Epithelial cell of esophagus (primary cell): ENCODE measurements around the gene ABL1.
A peak's percentile ranks its signal among the peaks of the same experiment; 100 is the strongest.

Experiments used
- DNase-seq: peaks from one replicate; pipeline ENCODE4 v3.0.0; 2010; ENCODE audit warnings: low read depth
- H3K4me3 ChIP-seq: 2 replicates; pipeline ENCODE4 v1.5.1; 2011; ENCODE audit warnings: mild to moderate bottlenecking, low read length, control low read depth
- TF ChIP-seq, protein P1 (sequence below): IDR thresholded peaks from 2 replicates; pipeline ENCODE4 v1.5.1; 2011; ENCODE audit warnings: low read depth, mild to moderate bottlenecking, low read length, control low read depth, inconsistent platforms; ENCODE audit not compliant: insufficient read depth; ENCODE audit errors: missing control alignments

The ABL1 gene

DNA sequence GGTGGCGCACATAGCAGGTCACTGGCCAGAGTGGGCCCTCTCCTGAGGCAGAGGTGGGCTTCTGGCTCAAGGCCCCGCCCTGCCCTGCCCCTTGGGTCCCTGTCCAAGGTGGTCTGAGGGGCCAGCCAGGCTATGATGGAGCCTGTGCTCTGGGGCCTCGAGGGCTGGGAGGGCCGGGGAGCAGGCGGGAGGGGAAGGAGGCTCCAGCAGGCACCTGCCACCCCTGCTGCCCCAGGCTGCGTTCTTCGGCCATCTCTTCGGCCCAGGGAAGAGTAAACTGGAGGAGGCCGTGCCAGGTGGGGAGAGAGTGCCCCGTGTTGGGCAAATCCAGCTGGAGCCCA is 89.4 kb downstream of the ABL1 start:
- TF ChIP-seq, protein P1, sequence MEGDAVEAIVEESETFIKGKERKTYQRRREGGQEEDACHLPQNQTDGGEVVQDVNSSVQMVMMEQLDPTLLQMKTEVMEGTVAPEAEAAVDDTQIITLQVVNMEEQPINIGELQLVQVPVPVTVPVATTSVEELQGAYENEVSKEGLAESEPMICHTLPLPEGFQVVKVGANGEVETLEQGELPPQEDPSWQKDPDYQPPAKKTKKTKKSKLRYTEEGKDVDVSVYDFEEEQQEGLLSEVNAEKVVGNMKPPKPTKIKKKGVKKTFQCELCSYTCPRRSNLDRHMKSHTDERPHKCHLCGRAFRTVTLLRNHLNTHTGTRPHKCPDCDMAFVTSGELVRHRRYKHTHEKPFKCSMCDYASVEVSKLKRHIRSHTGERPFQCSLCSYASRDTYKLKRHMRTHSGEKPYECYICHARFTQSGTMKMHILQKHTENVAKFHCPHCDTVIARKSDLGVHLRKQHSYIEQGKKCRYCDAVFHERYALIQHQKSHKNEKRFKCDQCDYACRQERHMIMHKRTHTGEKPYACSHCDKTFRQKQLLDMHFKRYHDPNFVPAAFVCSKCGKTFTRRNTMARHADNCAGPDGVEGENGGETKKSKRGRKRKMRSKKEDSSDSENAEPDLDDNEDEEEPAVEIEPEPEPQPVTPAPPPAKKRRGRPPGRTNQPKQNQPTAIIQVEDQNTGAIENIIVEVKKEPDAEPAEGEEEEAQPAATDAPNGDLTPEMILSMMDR: no peak
- no peak for DNase-seq
- H3K4me3 ChIP-seq: no peak overlapping the region

DNA sequence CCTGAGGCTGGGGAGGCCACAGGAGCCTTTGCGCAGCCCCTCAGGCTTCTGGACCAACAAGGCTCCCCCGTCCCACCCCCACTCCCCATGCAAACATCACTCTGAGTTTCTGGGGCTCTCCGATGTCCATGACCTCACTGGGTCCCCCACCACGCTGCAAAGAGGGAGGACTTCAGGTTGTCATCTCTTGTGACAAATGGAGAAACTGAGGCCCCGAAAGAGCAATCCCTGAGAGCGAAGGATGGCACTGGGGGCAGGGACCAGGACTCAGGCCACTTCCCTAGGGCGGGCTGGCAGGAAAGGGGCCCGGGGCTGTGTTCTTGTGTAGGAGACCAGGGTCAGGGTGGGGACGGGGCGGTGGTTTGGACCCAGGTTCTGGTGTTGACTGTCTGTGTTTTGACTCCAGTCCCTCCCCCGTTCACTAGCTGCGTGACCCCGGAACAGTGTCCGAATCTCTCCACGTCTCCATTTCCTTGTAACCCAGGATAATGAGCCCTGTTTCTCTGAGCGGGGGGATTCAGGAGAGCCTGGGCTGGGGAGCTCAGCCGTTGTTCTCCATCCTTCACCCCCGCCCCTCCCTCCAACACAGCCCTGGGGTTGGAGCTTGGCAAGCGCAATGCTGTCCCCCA is 90.1 kb downstream of the ABL1 start:
- DNase-seq: no peak
- TF ChIP-seq, protein P1: no peak
- H3K4me3 ChIP-seq: no peak overlapping the region

DNA sequence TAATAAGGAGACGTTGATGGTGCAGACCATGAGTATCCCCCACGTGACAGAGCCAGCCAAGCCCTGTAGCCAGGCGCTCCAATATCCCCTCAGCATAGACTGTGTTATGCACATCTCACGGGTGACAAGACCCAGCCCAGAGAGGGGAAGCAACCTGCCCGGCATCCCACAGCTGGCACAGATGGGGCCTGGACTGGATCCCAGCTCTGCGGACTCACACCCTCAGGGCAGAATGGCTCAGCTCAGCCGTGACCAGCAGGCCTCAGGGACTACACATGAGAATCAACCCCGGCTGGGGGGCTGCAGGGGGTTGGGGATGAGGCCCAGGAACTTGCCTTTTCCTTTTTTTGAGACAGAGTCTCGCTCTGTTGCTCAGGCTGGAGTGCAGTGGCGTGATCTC is 92.3 kb downstream of the ABL1 start:
- TF ChIP-seq, protein P1: no peak
- peak; percentile 26 for DNase-seq
- H3K4me3 ChIP-seq: no peak overlapping the region

DNA sequence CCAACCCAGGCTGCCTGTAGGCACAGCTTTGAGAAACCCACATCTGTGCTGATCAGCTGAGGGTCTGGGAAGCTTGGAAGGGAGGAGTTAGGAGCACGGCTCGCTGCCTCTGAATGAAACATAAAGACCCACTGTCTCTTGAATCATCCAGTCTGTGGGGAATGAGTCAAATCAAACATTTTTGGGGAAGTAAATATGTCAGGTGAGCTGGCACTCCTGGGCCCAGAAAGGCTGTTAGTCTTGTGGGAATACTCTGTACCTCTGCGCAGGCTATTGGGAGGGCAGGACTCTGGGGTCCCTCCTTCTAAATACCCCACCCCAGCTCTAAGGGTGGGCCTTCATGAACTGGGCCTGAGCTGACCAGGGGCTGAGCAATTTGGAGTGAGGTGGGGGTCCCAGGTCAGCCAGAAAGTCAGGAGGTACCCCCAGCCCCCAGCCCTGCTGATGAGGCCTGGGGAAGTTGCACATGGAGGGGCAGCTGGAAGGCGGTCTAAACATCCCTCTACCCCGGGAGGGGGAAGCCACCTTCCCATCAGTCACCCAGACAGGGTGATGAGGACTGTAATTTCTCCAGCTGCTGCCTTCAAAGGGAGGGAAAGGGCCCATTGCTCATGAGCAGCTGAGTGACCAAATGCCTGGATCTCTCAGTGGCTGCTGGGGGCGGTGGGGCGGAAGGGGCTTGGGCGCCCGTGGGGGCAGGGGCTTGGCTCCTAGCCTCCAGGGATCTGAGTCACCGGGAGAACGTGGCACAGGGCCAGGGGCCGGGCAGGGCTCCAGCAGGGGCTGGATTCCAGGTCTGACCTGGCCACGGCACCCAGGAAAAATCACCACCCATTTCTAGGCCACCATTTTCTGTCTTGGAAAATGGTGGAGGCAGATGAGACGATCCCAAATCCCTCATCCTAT is 93.2 kb downstream of the ABL1 start:
- no peak overlapping the region for H3K4me3 ChIP-seq
- TF ChIP-seq, protein P1: no peak
- peak; percentile 88 for DNase-seq

DNA sequence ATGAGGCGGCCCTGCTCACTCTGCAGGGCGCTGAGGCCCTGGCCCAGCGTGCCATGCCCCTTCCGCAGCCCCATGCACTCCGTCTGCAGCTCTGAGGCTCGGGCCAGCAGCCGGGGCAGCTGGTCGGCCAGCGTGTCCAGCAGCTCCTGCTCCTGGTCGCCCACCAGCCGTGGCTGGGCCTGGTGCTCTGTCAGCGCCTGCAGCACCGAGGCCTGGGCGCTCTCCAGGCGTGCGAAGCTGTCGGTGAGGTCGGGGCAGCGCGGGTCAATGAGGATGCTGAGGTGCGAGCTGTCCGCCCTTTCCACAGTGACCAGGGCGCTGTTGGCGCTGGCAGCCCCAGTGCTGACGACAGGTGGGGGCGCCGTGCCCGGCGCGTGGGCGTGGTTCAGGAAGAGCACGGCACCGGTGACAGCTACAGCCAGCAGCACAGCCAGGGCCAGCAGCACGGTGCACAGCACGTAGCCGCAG is 94.6 kb downstream of the ABL1 start:
- DNase-seq: no peak
- no peak overlapping the region for H3K4me3 ChIP-seq
- TF ChIP-seq, protein P1: no peak

DNA sequence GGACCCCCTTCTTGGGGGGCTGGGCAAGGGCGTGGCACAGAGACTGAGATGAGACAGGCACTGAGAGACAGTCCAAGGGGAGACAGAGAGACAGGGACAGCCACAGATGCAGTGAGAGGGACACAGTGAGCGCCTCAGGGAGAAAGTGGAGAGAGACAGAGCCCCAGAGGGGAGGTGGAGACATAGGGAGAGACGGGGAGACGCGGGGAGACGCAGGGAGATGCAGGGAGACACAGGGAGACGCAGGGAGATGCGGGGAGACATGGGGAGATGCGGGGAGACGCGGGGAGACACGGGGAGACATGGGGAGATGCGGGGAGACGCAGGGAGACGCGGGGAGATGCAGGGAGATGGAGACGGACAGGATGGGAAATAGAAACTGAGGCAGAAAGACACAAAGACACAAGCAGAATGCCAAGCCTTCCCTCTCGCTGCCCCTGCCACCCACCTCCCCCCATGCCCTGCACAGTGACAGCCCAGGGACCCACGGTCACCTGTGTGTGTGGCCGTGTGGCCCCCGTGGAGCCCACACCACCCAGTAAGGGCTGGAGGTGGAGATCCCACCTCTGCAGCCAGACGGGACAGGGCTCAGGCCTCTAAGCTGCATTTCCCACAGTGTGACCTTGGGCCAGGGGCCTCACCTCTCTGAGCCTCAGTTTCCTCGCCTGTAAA is 95.2 kb downstream of the ABL1 start:
- TF ChIP-seq, protein P1: no peak

More for the DNA sequence above, 95.2 kb downstream of the ABL1 start:
- DNase-seq: no peak
- H3K4me3 ChIP-seq: no peak overlapping the region
